Endodermal cell (in vitro differentiated cells): ENCODE results near the gene TPM2. TPM values are rescaled to one million over a fixed set of nuclear protein-coding genes. Genes with fewer than 3 reads are reported as not detected.

Experiments
- DNase-seq: peaks from one replicate; pipeline ENCODE4 v3.0.0-alpha.2; 2017
- H3K27ac ChIP-seq: 2 replicates; pipeline ENCODE4 v1.5.1; 2013; ENCODE audit warnings: mild to moderate bottlenecking, low read depth, low read length, moderate library complexity
- H3K27me3 ChIP-seq: 2 replicates; pipeline ENCODE4 v1.6.1; 2013; ENCODE audit warnings: mild to moderate bottlenecking, low read length, moderate library complexity; ENCODE audit not compliant: insufficient read depth, control insufficient read depth, poor library complexity, severe bottlenecking
- H3K36me3 ChIP-seq: 2 replicates; pipeline ENCODE4 v1.7.0; 2013; ENCODE audit warnings: mild to moderate bottlenecking, low read length, moderate library complexity; ENCODE audit not compliant: control insufficient read depth, insufficient read depth
- H3K4me1 ChIP-seq: one replicate; pipeline ENCODE4 v1.7.0; 2013; ENCODE audit warnings: low read length; ENCODE audit not compliant: control insufficient read depth, insufficient read depth
- H3K4me3 ChIP-seq: 2 replicates; pipeline ENCODE4 v1.5.1; 2013; ENCODE audit warnings: mild to moderate bottlenecking, low read length, moderate library complexity
- H3K9ac ChIP-seq: 2 replicates; pipeline ENCODE4 v1.6.1; 2013; ENCODE audit warnings: mild to moderate bottlenecking, low read length, moderate library complexity; ENCODE audit not compliant: poor library complexity, severe bottlenecking; ENCODE audit errors: extremely low read depth
- H3K9me3 ChIP-seq: 2 replicates; pipeline ENCODE4 v1.6.1; 2013; ENCODE audit warnings: mild to moderate bottlenecking, low read length, moderate library complexity; ENCODE audit not compliant: control insufficient read depth
- H3K27ac Mint-ChIP-seq: 2 replicates; pipeline ENCODE4 v1.8.0; 2020; ENCODE audit warnings: mixed read lengths
- H3K27me3 Mint-ChIP-seq: 2 replicates; pipeline ENCODE4 v1.8.0; 2021; ENCODE audit warnings: mild to moderate bottlenecking, mixed read lengths; ENCODE audit not compliant: insufficient read depth
- H3K36me3 Mint-ChIP-seq: 2 replicates; pipeline ENCODE4 v1.8.0; 2020; ENCODE audit warnings: low read depth, mixed read lengths
- H3K4me1 Mint-ChIP-seq: 2 replicates; pipeline ENCODE4 v1.8.0; 2020; ENCODE audit warnings: mixed read lengths
- H3K4me3 Mint-ChIP-seq: 2 replicates; pipeline ENCODE4 v1.8.0; 2020; ENCODE audit warnings: mild to moderate bottlenecking, moderate library complexity, mixed read lengths
- H3K9me3 Mint-ChIP-seq: 2 replicates; pipeline ENCODE4 v1.8.0; 2020; ENCODE audit warnings: mild to moderate bottlenecking, mixed read lengths
- WGBS, 2 experiments: methylation state at CpG; one replicate each; pipeline versions ENCODE4 v1.1.5 to v1.1.7; 2013; ENCODE audit warnings: missing lambda C conversion rate in 2 of 2, mixed read lengths in 1 of 2; ENCODE audit not compliant: insufficient coverage in 1 of 2, insufficient read length in 1 of 2; 5-methylcytosine and 5-hydroxymethylcytosine counted together
- total RNA-seq, 2 donors: library from RNA; stranded (reverse); fragmentation: NEBNext Ultra II Directional in 1 of 2; extraction: Animal tissue kit (Norgen Biotek cat#: 25700) in 1 of 2; gene quantifications; 2 replicates in 1 of 2; 3 replicates in 1 of 2; pipeline ENCODE4 v1.2.1, GENCODE V29; 2021
- TF ChIP-seq, protein P1 (sequence below): fragments of 200-600 bp; sonication (generic); conservative IDR thresholded peaks from 2 replicates; pipeline ENCODE4 v1.5.0; 2021; ENCODE audit warnings: antibody characterized with exemption, mild to moderate bottlenecking

Gene TPM2
- total RNA-seq, 2 donors from 2014 or later = 191 to 251 TPM

DNA sequence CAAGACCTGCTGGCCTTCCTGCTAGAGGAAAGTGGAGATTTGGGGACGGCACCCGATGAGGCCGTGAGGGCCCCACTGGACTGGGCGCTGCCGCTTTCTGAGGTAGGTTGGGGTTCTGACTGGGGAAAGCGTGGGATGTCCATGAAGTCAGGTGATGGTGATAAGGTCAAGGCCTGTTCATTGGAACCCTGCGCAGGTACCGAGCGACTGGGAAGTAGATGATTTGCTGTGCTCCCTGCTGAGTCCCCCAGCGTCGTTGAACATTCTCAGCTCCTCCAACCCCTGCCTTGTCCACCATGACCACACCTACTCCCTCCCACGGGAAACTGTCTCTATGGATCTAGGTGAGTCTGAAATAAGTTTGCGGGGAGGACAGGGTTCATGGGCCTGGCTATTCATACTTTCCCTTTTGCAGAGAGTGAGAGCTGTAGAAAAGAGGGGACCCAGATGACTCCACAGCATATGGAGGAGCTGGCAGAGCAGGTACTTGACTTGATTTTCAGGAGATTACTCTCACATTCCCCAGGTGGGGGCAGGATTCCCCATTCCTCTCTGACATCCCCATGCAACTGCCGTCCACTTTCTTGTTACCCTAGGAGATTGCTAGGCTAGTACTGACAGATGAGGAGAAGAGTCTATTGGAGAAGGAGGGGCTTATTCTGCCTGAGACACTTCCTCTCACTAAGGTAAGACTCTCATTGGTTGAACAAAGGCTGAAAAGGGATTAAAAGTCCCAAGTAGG is 43.2 kb upstream of the TPM2 start:
- TF ChIP-seq, protein P1, sequence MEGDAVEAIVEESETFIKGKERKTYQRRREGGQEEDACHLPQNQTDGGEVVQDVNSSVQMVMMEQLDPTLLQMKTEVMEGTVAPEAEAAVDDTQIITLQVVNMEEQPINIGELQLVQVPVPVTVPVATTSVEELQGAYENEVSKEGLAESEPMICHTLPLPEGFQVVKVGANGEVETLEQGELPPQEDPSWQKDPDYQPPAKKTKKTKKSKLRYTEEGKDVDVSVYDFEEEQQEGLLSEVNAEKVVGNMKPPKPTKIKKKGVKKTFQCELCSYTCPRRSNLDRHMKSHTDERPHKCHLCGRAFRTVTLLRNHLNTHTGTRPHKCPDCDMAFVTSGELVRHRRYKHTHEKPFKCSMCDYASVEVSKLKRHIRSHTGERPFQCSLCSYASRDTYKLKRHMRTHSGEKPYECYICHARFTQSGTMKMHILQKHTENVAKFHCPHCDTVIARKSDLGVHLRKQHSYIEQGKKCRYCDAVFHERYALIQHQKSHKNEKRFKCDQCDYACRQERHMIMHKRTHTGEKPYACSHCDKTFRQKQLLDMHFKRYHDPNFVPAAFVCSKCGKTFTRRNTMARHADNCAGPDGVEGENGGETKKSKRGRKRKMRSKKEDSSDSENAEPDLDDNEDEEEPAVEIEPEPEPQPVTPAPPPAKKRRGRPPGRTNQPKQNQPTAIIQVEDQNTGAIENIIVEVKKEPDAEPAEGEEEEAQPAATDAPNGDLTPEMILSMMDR = no peak
- DNase-seq = peak; percentile 88
- peaks cover 8% of the 10 kb centered on the region for H3K4me1 ChIP-seq

DNA sequence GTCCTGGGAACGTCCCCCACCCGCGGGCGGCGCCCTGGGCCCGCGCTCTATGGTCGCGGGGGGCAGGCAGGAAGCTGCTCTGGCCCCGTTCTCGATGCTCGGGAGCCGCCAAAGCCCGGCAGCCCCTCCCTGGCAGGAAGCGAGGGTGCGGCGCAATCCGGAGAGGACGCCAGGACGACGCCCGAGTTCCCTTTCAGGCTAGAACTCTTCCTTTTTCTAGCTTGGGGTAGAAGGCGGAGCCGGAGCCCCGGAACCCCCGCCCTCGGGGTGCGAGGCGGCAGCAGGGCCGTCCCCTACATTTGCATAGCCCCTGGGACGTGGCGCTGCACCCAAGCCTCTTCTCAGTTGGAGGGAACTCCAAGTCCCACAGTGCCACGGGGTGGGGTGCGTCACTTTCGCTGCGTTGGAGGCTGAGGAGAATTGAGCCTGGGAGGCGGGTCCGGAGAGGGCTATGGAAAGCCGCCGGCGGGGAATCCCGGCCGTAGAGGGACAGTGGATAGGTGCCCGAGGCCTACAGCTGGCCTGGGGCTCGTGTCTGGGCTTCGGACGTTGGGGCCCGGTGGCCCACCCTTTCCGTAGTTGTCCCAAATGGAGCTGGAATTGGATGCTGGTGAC is 42.6 kb upstream of the TPM2 start, which contains the start of the genes CREB3 and TLN1:
CREB3 (plus strand) TSS at position 482 of the 615 bp plus-strand sequence; CDS start at position 589, 107 bp downstream.
TLN1 (minus strand) TSS at position 11 of the 615 bp plus-strand sequence. CDS start 6,501 bp downstream, outside the sequence.
- Histone ChIP-seq H3K36me3 (peaks cover 33% of the 10 kb centered on the region), H3K4me1 (peaks cover 13% of the 10 kb centered on the region), H3K27me3 (no peaks in the 10 kb centered on the region), H3K9ac (peak within 1 kb of the TSS; percentile 82), H3K4me3 (peak within 1 kb of the TSS; percentile 97), H3K27ac (peak within 1 kb of the TSS; percentile 83), H3K9me3 (no peaks in the 10 kb centered on the region)
- Mint-ChIP-seq H3K36me3 (peaks cover 19% of the 10 kb centered on the region), H3K9me3 (no peaks in the 10 kb centered on the region), H3K4me3 (no peak within 1 kb of the TSS), H3K27ac (peak within 1 kb of the TSS; percentile 97), H3K27me3 (no peaks in the 10 kb centered on the region), H3K4me1 (peaks cover 14% of the 10 kb centered on the region)
- TF ChIP-seq, protein P1 = no peak
- 0 to 1% methylated on average over 21 to 49 of the region's 49 CpGs for WGBS, 2 experiments
- peak; percentile 98 for DNase-seq

More for the DNA sequence above, 43.2 kb upstream of the TPM2 start:
- H3K9ac ChIP-seq = peak overlapping the region; percentile 82
- H3K4me3 ChIP-seq = peak overlapping the region; percentile 97
- H3K9me3 ChIP-seq = no peaks in the 10 kb centered on the region
- peaks cover 14% of the 10 kb centered on the region for H3K4me1 Mint-ChIP-seq
- H3K27me3 ChIP-seq = no peaks in the 10 kb centered on the region
- H3K36me3 Mint-ChIP-seq = peaks cover 25% of the 10 kb centered on the region
- H3K27ac Mint-ChIP-seq = peak overlapping the region; percentile 97
- no peak overlapping the region for H3K4me3 Mint-ChIP-seq
- WGBS, 2 experiments = 2 to 4% methylated on average over 5 to 14 of the region's 14 CpGs
- H3K36me3 ChIP-seq = peaks cover 40% of the 10 kb centered on the region
- H3K27ac ChIP-seq = peak overlapping the region; percentile 83
- H3K27me3 Mint-ChIP-seq = no peaks in the 10 kb centered on the region
- no peaks in the 10 kb centered on the region for H3K9me3 Mint-ChIP-seq

DNA sequence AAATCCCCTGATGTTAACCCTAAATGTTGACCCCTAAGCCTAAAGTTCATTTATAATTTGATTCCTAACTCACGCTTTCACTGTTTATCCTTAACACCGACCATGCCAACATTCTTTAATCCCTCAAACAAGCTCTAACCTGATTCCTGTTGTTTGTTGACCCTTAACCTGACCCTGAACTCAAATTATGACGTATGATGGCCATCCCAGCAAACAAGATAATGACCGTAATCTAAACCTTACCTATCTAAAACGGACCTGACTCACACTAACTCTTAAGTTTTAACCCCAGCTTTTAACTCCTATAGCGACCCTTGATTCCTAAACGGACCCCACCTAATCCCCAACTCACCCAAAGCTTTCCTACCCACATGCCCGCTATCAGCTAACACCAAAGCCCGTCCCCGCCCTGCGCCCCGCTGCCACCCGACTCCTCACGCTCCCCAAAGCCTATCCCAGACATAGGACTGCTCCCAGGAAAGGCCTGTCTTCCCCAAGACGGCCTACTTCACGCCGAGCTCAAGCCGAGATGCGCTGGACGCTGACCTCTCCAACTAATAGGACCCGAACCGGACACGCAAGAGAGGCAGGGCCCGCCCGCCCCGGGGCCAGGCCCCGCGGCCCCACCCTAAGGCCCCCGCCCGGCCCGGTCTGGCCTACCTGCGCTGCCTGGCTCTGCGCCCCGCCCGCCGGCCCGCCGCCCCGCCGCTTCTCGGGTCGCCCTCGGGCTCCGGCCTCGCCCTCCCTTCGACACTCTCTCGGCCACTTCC is 41.9 kb upstream of the TPM2 start:
- Histone ChIP-seq H3K27me3 (no peaks in the 10 kb centered on the region), H3K4me3 (peak overlapping the region; percentile 97), H3K36me3 (peaks cover 26% of the 10 kb centered on the region), H3K27ac (peak overlapping the region; percentile 83), H3K9me3 (no peaks in the 10 kb centered on the region), H3K4me1 (peaks cover 17% of the 10 kb centered on the region), H3K9ac (peak overlapping the region; percentile 82)
- Mint-ChIP-seq H3K4me1 (peaks cover 20% of the 10 kb centered on the region), H3K9me3 (no peaks in the 10 kb centered on the region), H3K27ac (peak overlapping the region; percentile 97), H3K4me3 (no peak overlapping the region), H3K36me3 (peaks cover 14% of the 10 kb centered on the region), H3K27me3 (no peaks in the 10 kb centered on the region)
- TF ChIP-seq, protein P1 = no peak
- DNase-seq = no peak
- 1 to 2% methylated on average over 14 to 47 of the region's 47 CpGs for WGBS, 2 experiments
